Glutamatergic neuron (in vitro differentiated cells): ENCODE measurements around the gene LMBRD1. TPM values are rescaled to one million over a fixed set of nuclear protein-coding genes. Genes with fewer than 3 reads are reported as not detected.

Source experiments
- DNase-seq: peaks from one replicate; pipeline ENCODE4 v3.0.0; 2022
- H3K27ac Mint-ChIP-seq: one replicate; pipeline ENCODE4 v1.8.0; 2020; ENCODE audit warnings: mild to moderate bottlenecking, mixed read lengths, inconsistent platforms; ENCODE audit not compliant: unreplicated experiment
- H3K27me3 Mint-ChIP-seq: one replicate; pipeline ENCODE4 v1.8.0; 2020; ENCODE audit warnings: mild to moderate bottlenecking, moderate library complexity, mixed read lengths, inconsistent platforms; ENCODE audit not compliant: unreplicated experiment
- H3K36me3 Mint-ChIP-seq: one replicate; pipeline ENCODE4 v1.8.0; 2020; ENCODE audit warnings: mild to moderate bottlenecking, mixed read lengths, inconsistent platforms; ENCODE audit not compliant: unreplicated experiment
- H3K4me1 Mint-ChIP-seq: one replicate; pipeline ENCODE4 v1.8.0; 2020; ENCODE audit warnings: mild to moderate bottlenecking, low read depth, mixed read lengths, inconsistent platforms; ENCODE audit not compliant: unreplicated experiment
- H3K4me3 Mint-ChIP-seq: one replicate; pipeline ENCODE4 v1.8.0; 2020; ENCODE audit warnings: mild to moderate bottlenecking, mixed read lengths, inconsistent platforms; ENCODE audit not compliant: unreplicated experiment
- H3K9me3 Mint-ChIP-seq: one replicate; pipeline ENCODE4 v1.8.0; 2020; ENCODE audit warnings: mild to moderate bottlenecking, moderate library complexity, mixed read lengths, inconsistent platforms; ENCODE audit not compliant: unreplicated experiment
- total RNA-seq: library from RNA; stranded (reverse); fragmentation: NEBNext Ultra II Directional; extraction: Animal tissue kit (Norgen Biotek cat#: 25700); gene quantifications from one replicate; pipeline ENCODE4 v1.2.1, GENCODE V29; 2021; ENCODE audit not compliant: unreplicated experiment
- TF ChIP-seq, protein P1 (sequence below): fragments of 200-600 bp; sonication (generic); IDR thresholded peaks from one replicate; pipeline ENCODE4 v1.5.0; 2021; ENCODE audit not compliant: partially characterized antibody, unreplicated experiment

LMBRD1 gene
- total RNA-seq, 1 donor from 2014 or later, result 35.5 TPM

DNA sequence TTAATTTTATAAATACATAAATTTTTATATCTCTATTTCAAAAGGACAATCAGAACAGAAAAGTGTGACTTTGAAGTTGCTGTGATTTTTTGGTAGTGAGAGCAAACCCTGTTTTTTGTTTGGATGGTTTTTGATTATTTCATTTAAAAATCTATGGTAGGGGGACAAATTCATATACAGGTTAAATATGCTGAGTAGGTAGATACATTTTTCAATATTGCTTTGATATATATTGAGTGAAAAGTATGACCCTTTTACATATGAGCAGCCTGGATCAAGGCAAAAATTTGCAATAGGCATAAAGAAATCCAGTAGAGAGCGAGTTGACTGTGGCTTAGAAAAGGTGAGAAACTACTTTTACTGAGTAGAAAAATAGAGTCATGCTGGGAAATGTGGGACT is 132.3 kb downstream of the LMBRD1 start:
- DNase-seq, result no peak
- H3K4me1 Mint-ChIP-seq, result peaks cover 18% of the 10 kb centered on the region
- H3K4me3 Mint-ChIP-seq, result no peak overlapping the region
- no peak overlapping the region for H3K27ac Mint-ChIP-seq
- TF ChIP-seq, protein P1, sequence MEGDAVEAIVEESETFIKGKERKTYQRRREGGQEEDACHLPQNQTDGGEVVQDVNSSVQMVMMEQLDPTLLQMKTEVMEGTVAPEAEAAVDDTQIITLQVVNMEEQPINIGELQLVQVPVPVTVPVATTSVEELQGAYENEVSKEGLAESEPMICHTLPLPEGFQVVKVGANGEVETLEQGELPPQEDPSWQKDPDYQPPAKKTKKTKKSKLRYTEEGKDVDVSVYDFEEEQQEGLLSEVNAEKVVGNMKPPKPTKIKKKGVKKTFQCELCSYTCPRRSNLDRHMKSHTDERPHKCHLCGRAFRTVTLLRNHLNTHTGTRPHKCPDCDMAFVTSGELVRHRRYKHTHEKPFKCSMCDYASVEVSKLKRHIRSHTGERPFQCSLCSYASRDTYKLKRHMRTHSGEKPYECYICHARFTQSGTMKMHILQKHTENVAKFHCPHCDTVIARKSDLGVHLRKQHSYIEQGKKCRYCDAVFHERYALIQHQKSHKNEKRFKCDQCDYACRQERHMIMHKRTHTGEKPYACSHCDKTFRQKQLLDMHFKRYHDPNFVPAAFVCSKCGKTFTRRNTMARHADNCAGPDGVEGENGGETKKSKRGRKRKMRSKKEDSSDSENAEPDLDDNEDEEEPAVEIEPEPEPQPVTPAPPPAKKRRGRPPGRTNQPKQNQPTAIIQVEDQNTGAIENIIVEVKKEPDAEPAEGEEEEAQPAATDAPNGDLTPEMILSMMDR, result no peak
- H3K9me3 Mint-ChIP-seq, result peaks cover 4% of the 10 kb centered on the region
- peaks cover 2% of the 10 kb centered on the region for H3K36me3 Mint-ChIP-seq
- H3K27me3 Mint-ChIP-seq, result no peaks in the 10 kb centered on the region

DNA sequence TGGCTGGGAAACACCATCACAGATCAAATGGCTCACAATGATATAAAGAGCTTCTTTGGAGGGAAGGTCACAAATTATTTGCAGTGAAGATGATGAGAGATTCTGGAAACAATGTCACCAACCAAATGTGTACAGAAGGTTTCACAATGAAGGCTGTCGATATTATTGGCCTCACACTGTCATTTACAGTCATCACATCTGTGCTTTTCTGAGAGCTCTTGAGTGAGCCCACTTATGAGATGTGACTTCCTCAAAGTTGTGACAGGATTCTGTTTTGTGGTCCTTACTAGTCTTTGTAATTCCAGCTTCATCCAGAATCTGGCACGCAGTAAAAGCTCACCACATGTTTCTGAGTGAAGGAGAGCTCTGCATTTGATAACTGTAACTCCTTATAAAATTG is 133.6 kb downstream of the LMBRD1 start:
- peaks cover 4% of the 10 kb centered on the region for H3K9me3 Mint-ChIP-seq
- no peak for DNase-seq
- peaks cover 8% of the 10 kb centered on the region for H3K4me1 Mint-ChIP-seq
- H3K4me3 Mint-ChIP-seq, result no peak overlapping the region
- no peaks in the 10 kb centered on the region for H3K27me3 Mint-ChIP-seq
- no peak overlapping the region for H3K27ac Mint-ChIP-seq
- TF ChIP-seq, protein P1, result no peak
- H3K36me3 Mint-ChIP-seq, result peaks cover 16% of the 10 kb centered on the region

GRCh38 chr6:69650703-69651102 is 146.1 kb downstream of the LMBRD1 start:
- Mint-ChIP-seq H3K27ac (no peak overlapping the region), H3K36me3 (no peaks in the 10 kb centered on the region), H3K9me3 (peaks cover 2% of the 10 kb centered on the region), H3K4me1 (no peaks in the 10 kb centered on the region), H3K4me3 (no peak overlapping the region), H3K27me3 (no peaks in the 10 kb centered on the region)
- TF ChIP-seq, protein P1, result no peak
- DNase-seq, result no peak

DNA sequence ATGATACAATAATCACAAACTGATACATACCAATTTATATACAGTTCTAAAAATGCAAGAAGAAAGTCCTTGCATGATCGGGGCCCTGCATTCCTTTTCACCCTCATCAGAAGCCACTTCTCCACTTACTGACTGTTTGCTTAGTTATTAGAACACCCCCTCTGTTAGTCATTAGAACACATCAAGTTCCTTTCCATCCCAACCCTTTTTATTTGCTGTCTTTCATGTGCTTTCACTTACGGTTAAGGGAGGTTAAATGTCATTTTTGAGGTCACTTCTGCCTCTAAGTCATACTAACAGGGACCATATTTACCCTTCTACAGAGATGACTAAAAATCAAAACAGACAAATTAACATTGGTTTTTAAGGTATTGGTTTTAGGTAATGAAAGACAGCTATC is 149.1 kb downstream of the LMBRD1 start:
- H3K36me3 Mint-ChIP-seq, result no peaks in the 10 kb centered on the region
- TF ChIP-seq, protein P1, result no peak
- no peak overlapping the region for H3K27ac Mint-ChIP-seq
- DNase-seq, result no peak
- H3K4me3 Mint-ChIP-seq, result no peak overlapping the region
- H3K9me3 Mint-ChIP-seq, result no peaks in the 10 kb centered on the region
- no peaks in the 10 kb centered on the region for H3K4me1 Mint-ChIP-seq
- H3K27me3 Mint-ChIP-seq, result no peaks in the 10 kb centered on the region

DNA sequence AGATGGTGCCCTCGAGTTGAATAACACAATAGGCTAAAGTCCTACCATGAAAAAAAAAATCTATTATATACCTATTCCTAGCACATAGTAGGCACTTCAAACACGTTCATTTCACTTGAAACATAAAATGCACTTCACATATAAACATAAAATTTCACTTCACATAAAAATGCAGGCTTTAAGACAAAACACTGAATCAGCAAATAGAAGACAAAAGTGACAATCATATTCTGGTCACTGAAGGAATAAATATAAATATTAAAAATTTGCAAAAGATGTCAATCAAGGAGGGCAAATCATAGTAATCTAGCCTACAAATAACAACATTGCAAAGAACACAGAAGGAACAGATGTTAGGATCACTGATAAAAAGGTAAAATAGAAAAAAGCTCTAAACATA is 153.1 kb downstream of the LMBRD1 start:
- Mint-ChIP-seq H3K27me3 (no peaks in the 10 kb centered on the region), H3K9me3 (no peaks in the 10 kb centered on the region), H3K4me3 (no peak overlapping the region), H3K27ac (no peak overlapping the region), H3K36me3 (no peaks in the 10 kb centered on the region), H3K4me1 (no peaks in the 10 kb centered on the region)
- no peak for DNase-seq
- TF ChIP-seq, protein P1, result no peak
